Measurements from ENCODE around the gene PFKFB4. TPM values are rescaled to one million over a fixed set of nuclear protein-coding genes. Genes with fewer than 3 reads are reported as not detected.

The PFKFB4 gene
- total and polyA plus RNA-seq, 10 of the 15 experiments (the other 5 are each of a cell fraction or from before 2014, with no cell fraction given): 0.37 to 89.1 (median 5.2) TPM

GRCh38 chr3:48571938-48572337, 15.3 kb upstream of the PFKFB4 start (continued):
- TF ChIP-seq ZNF592 (IDR thresholded peaks at IDR 0.05) (no peak), NFYB (IDR thresholded peaks at IDR 0.05; ENCODE audit: insufficient read depth, low read depth, low read length) (no peak), STAT1 (conservative IDR thresholded peaks at IDR 0.05) (no peak)

DNA sequence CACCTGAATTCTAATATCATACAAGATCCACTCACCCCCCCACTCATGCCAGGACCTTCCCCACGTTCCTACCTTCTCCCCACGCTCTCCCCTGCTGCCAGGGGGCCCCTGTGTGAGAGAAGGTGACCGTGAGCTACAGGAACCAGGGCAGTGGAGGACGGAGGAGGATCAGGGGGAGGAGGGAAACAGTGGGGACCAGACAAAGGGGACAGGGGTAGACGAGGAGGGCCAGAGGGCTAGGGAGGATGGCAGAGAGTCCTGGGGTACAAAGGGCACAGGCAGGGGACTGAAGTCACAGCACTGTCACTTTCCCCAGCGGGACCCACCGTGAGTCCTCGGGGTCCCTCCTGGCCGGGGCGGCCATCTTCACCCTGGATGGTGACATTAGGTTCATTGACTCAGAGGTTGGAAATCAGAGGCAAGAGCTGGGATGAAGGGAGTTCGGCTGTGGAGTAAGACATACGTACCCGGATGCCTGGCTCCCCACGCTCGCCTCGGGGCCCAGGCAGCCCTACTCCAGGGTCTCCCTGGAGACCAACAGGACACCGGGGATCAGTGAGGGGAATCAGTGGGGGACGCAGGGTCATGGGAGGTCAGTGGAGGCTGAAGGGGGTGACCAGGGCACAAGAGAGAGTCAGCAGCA, 13.3 kb upstream of the PFKFB4 start:
- ChIA-PET CTCF (no interaction called here), POLR2A (no interaction called here), SMC1A (ENCODE audit: uncharacterized antibody, unreplicated experiment) (no interaction called here), RAD21 (ENCODE audit: unreplicated experiment) (no interaction called here)
- in situ Hi-C loops (cut with MboI): no loop called here
- intact Hi-C loops (cut with micrococcal nuclease; ENCODE audit: unreplicated experiment): no loop called here
- H3K79me2 ChIP-seq (ENCODE audit: control insufficient read depth, insufficient read depth, low read length): no peaks in the 10 kb centered on the region
- no peaks in the 10 kb centered on the region for H3K4me1 ChIP-seq (ENCODE audit: control insufficient read depth, insufficient read depth, low read length)
- ATAC-seq: no peak
- H3K9ac ChIP-seq (ENCODE audit: control insufficient read depth, insufficient read depth, low read length): no peak overlapping the region
- no peak overlapping the region for H2AFZ ChIP-seq (ENCODE audit: control insufficient read depth, low read depth, low read length)
- no peak for DNase-seq (ENCODE audit: low read depth, low spot score)
- no TSS peak for BruUV-seq (replicated peaks)
- no peaks in the 10 kb centered on the region for H3K36me3 ChIP-seq (ENCODE audit: control insufficient read depth in 2 of 2, insufficient read depth in 2 of 2, low read length in 1 of 2)
- TF ChIP-seq IRF4 (IDR thresholded peaks at IDR 0.05; ENCODE audit: low read depth, low read length) (no peak), CHD2 (IDR thresholded peaks at IDR 0.05; ENCODE audit: borderline replicate concordance, low read depth, low read length) (no peak), BRCA1 (IDR thresholded peaks at IDR 0.05; ENCODE audit: low read depth, low read length) (no peak), MYC (IDR thresholded peaks at IDR 0.05; ENCODE audit: insufficient read depth, insufficient read length, insufficient replicate concordance, low read length, severe bottlenecking) (no peak), RAD51 (IDR thresholded peaks at IDR 0.05) (no peak), TCF12 (IDR thresholded peaks at IDR 0.05; ENCODE audit: low read depth, low read length) (no peak), CBFB (IDR thresholded peaks at IDR 0.05; ENCODE audit: low read depth) (no peak), IRF3 (IDR thresholded peaks at IDR 0.05) (no peak), SMARCA5 (IDR thresholded peaks at IDR 0.05) (no peak)
- H3K4me3 ChIP-seq: no peak overlapping the region
- FAIRE-seq: no peak
- no peak overlapping the region for H3K27ac ChIP-seq (ENCODE audit: control insufficient read depth, insufficient read depth)
- 46% methylated on average over 18 of the region's 18 CpGs for WGBS (ENCODE audit: insufficient coverage, insufficient replicate concordance, low lambda C conversion rate, missing lambda C conversion rate)
- no peaks in the 10 kb centered on the region for H3K9me3 ChIP-seq (replicated peaks; ENCODE audit: control insufficient read depth, insufficient read depth, low read length)
- no peaks in the 10 kb centered on the region for H3K27me3 ChIP-seq (replicated peaks in 1 of 2; ENCODE audit: control insufficient read depth in 2 of 2, insufficient read depth in 2 of 2, low read length in 1 of 2)
- no peak overlapping the region for H3K4me2 ChIP-seq (ENCODE audit: control insufficient read depth, insufficient read depth)
- H4K20me1 ChIP-seq (ENCODE audit: control insufficient read depth, insufficient read depth): no peaks in the 10 kb centered on the region
